NCI-H446 treated with DMSO at 0.1 percent for 48 hours (cell line): ENCODE measurements around the gene NOP58.
"Not testable (repeated sequence)": the region's sequence is repeated elsewhere in the genome, so short reads cannot be mapped to it uniquely, and the experiment has no call there.

Source experiments
- DNase-seq: peaks from one replicate; lab custom pipeline; 2025; lab: John Stamatoyannopoulos, UW

The NOP58 gene, protein sequence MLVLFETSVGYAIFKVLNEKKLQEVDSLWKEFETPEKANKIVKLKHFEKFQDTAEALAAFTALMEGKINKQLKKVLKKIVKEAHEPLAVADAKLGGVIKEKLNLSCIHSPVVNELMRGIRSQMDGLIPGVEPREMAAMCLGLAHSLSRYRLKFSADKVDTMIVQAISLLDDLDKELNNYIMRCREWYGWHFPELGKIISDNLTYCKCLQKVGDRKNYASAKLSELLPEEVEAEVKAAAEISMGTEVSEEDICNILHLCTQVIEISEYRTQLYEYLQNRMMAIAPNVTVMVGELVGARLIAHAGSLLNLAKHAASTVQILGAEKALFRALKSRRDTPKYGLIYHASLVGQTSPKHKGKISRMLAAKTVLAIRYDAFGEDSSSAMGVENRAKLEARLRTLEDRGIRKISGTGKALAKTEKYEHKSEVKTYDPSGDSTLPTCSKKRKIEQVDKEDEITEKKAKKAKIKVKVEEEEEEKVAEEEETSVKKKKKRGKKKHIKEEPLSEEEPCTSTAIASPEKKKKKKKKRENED

DNA sequence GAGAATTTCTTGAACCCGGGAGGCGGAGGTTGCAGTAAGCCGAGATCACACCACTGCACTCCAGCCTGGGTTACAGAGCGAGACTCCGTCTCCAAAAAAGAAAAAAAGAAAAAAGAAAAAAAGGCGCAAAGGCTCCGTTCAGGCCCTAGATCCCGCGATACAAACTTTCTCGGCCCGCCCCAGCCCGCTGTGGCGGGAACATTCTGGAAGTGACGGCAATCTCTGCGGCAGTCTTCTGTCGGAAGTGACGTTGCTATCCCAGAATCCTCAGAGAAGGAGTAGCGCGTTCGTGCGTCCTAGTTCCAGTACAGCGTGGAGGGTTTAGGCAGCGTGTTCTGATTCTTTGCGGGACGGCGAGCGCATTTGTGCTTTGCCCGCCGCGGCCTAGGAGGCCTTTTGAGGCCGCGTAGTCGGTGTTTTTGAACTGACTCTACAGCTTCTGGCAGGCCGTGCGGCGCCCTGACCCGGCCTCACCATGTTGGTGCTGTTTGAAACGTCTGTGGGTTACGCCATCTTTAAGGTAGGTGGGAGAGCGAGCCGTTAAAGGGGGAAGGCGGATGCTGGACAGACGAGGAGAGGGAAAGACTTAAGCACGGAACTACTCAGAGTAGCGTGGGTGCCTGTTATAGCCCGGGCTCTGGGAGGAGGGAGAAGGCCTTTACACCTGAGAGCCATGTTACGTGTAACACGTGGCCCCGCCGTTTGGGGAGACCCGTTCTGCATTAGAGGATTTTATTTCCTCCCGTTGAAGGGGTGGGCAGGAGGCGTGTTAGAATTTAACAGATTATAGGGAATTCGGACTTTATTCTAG, at the start of gene NOP58:
NOP58 (plus strand) TSS at position 297 of the 811 bp plus-strand sequence; CDS start at position 476, 179 bp downstream.
- peak; percentile 93 for DNase-seq

DNA sequence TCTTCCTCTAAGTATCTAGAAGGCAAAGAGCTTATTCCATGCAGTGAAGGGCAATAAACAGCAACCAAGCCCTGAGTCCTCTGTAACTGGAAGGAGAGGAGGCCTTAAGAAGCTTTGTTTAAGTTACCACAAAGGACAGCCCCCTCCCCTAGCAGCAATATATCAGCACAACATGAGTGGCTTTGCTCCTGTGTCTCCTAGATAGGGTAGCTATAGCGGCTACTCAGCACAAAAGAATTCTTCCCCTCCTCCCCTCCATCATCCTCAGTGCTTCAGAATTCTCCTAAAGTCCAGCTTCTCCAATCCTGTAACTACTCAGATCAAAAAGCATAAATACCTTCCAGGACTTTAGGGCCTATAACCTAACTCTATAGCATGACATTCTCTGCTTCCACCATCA, 43.7 kb upstream of the NOP58 start:
- DNase-seq: no peak

DNA sequence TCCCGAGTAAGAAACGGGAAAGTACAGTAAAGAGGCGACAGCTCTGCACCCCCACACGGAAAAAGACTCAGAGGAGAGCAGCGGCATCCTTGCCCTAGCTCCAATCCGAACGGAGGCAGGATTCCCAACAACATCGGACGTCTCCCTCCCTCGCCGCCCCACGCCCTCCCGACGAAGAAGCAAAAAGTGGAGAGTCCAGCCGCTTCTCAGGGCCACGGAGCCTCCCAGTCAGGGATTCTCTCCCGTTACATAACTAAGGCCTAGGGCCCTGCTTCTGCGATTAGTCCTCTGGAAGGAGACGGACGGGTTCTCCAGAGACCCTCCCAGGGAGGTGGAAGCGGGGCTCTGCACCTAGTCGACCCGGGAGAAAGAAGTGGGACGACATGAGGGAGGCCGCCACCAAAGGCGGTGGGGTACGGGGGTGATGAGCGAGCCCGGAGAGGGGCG, 27.8 kb upstream of the NOP58 start:
- DNase-seq: no peak

DNA sequence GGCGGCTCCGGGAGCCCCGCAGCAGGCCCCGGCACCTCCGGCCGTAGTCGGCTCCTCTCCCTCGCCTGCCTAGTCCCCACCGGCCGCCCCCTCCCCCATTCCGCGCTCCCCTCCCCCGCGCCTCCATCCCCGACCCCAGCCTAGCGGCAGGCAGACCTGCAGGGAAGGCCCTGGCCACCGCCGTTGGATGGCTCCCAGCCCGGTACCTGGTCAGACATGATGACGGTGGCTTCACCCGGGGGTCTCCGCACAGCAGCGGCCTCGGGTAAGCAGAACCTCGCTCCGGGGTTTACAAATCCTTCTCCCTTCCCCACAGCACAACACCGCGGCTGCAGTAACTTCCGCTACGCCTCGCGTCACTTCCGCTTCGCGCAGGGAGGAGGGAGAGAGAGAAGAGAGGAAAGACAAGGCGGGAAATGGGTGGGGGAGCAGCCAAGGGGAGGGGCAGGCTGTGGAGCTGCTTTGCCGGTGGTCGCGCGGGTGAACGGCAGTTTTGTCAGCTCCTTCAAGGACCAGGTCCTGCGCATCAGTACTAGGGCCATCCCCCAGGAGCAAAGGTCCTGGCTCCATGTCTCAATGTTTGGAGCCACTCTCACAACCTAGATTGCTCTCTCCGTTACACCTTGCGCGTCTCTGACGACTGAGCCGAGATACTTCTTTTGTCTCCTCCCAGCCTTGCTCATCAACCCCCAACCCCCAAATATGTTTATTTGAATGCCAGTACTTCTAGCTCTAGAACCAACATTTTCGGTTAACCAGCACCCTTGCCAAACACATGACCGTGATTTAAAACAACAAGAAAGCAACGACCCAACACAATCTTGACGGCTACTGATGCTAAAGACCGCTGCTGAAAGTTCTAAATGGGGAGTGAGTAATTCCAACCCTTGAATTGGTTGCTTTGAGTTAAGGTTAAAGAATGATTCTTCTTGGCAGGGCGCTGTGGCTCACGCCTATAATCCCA, 27.0 kb upstream of the NOP58 start, which contains the start of gene SUMO1:
SUMO1 (minus strand) TSS at position 364 of the 964 bp plus-strand sequence; CDS start at position 218, 146 bp downstream.
- peak; percentile 71 for DNase-seq

DNA sequence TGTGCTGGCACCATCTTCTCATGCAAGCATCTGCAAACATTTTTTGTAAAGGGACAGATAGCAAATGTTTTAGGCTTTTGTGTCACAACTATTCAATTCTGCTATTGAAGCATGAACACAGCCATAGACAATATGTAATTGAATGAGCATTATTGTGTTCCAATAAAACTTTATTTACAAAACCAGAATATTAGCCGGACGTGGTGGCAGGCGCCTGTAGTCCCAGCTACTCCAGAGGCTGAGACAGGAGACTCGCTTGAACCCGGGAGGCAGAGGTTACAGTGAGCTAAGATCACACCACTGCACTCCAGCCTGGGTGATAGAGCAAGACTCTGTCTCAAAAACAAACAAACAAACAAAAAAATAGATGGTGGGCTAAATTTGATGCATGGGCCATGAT, 17.9 kb upstream of the NOP58 start:
- DNase-seq: not testable (repeated sequence)

DNA sequence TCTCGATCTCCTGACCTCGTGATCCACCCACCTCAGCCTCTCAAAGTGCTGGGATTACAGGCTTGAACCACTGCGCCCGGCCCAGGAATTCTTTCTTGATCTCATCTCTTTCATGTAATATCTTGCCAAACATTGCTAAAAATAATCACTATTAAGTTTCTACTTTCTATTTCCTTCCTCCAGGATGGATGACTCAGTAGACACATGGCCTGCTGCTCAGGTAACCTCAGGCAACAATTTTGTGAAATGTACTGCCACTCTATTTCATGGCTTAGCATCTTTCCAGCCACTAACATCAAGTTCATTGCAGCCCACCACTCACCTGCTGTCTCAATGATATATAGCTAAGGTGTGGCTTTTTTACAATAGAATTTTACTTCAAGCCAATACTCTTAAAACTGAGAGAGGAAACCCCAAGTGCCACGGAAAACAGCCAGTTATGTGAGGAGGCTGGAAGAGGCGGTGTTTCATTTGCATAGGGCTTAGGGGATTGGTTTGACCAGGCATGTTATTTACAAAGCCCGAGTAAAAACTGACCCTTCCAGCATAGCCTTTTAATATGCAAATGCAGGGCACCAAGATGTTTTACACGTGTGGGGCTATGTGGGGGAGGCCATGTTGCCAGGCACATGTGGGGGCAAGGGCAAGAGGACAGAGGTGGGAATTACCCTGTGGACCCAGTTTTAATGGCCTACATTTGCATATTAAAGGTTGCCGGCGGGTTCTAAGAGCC, 15.9 kb upstream of the NOP58 start:
- no peak for DNase-seq

DNA sequence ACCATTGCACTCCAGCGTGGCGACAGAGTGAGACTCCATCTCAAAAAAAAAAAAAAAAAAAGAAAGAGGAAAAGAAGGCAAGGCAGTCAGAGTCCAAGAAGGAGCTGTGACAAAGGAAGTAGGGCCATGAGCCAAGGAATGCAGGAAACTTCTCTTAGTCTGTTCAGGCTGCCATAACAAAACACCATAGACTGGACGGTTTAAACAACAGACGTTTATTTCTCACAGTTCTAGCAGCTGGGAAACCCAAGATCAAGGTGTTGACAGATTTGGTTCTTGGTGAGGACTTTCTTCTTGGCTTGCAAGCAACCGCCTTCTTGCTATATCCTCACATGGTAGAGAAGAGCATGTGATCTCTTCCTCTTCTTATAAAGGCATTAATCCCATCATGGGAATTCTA, 14.1 kb upstream of the NOP58 start:
- no peak for DNase-seq

DNA sequence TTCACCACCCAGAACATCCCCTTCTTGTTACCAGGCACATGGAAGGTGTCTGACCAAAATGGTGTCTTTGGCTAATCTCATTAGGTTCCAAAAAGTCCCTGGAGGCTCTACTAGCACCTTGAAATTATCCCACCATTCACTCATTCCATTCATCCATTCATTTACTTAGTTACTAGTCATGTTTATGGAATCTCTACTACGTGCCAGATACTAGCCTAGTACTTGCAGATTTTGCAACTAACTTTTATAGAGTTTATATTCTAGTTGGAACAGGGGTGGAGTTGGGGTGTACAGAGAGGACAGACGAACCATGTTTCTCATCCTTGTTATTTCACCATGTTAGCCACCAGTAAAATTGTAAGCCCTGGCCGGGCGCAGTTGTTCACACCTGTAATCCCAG, 4.0 kb upstream of the NOP58 start:
- DNase-seq: no peak

DNA sequence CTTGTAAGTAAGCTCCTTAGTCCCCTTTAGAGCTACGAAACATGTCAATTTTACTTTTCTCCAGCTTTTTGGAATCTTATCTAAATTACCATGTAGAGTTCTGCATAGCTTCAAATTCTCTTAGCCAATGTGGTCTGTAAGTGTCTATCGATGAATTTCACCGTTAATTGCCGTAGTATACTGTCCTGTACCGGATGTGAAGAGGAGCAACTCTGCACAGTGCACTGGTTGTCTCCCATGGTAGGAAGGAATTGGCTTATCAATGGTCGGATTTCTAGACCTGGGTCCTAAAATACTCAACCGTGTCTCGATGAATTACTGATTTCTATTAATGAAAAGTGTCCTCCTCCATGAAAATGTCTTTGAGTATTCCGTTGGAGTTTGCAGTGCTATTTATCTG, 1.9 kb downstream of the NOP58 start:
- no peak for DNase-seq

DNA sequence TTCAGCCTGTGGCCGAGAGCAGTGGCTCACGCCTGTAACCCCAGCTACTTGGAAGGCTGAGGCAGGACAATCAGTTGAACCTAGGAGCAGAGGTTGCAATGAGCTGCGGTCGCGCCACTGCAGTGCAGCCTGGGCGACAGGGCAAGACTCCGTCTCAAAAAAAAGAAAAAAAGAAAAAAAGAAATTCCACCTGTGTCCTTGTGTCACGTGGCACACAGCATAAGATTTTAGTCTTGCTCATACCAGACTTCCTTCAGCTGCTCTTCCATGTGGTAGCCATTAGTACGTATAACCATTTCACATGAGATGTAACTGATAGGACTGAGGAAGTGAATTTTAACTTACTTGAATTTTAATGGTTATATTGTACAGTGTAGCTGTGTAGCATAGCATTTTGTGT, 4.0 kb downstream of the NOP58 start:
- no peak for DNase-seq

DNA sequence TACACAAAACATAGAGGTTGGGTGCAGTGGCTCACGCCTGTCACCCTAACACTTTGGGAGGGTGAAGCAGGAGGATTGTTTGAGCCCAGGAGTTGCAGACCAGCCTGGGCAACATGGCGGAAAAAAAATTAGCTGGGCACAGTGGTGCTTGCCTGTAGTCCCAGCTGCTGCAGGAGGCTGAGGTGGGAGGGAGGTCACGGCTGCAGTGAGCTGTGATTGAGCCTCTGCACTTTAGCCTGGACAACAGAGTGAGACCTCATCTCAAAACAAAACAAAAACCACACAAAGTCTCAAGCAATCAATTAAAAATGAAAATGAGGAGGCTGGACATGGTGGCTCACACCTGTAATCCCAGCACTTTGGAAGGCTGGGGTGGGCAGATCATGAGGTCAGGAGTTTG, 4.9 kb downstream of the NOP58 start:
- DNase-seq: no peak

DNA sequence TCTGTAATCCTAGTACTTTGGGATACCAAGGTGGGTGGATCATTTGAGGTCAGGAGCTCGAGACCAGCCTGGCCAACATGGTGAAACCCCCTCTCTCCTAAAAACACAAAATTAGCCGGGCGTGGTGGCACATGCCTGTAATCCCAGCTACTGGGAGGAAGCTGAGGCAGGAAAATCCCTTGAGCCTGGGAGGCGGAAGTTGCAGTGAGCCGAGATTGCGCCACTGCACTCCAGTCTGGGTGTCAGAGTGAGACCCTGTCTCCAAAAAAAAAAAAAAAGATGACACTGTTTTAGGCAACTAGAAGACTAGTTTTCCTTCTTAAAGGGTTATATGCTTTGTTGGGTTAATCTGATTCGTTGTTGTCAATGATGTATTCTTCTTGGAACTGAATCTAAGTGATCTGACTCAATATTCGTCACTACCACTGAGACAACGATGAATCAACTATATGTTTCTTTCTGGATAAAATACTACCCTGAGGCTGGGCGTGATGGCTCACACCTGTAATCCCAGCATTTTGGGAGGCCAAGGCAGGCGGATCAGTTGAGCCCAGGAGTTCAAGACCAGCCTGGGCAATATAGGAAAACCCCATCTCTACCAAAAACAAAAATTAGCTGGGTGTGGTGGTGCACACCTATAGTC, 10.6 kb downstream of the NOP58 start:
- DNase-seq: not testable (repeated sequence)

DNA sequence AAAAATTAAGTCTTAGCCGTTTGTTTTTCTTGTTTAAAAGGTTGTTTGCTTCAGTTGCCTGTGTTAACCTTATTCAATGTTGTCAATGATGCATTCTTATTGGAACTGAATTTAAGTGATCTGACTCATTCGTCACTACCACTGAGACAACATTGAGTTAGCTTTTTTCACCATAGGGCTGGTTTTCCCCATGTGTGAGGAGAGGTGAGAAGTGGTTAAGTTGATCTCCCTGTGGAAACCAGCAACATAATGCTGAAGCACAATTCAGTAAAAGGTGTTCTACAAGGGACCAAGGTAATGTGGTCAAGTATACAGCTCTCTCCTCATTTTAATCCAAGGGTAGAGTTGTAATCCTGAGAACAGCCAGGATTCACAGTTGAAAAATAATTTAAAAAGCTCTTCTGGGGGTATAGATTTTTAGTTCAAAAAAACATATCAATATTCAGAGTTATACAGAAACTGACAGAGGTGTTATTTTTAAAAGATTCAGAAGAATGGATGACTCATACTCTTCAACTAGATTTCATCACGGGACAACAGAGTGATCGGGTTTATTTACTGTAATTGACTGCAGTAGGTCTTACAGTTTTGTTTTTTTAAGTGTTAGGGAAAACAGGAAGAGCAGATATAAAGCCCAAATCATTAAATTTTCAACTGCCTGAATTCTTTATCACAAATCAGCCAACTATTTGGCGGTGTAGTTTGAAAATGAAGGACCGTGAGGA, 12.6 kb downstream of the NOP58 start:
- no peak for DNase-seq

DNA sequence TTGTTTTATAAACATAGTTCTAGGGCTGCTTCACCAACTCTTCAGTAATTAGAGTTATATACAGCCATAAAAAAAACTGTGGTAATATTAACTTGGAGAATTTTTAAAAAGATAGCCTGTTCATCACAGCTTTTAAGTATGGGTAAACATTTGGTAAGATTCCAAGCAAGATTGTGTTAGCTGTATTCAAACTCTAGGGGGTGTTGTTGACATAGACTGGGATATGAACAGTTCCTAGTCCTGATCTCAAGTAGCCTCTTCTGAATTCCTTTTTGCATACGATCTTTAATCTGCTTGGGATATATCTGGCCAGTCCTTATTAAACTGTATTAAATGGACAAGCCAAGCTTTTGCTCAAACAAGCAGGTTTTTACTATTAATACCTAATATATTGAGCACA, 13.4 kb downstream of the NOP58 start:
- peak; percentile 41 for DNase-seq

DNA sequence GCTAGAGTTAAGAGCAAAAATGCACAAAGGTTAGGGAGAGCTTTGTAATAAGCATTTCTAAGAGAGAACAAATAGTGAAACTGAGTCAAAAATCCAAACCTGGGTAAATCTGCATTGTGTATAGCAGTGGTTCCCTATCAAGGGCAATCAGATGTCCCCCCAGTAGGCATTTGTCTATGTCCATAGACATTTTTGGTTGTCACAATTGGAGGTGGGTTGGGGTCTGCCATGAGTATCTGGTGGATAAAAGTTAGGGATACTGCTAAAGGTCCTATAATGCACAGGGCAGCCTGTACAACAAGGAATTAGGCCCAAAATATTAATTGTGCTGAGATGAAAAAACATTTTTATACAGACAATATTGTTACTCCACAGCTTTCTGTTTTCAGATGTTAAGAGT, 21.0 kb downstream of the NOP58 start:
- DNase-seq: no peak

DNA sequence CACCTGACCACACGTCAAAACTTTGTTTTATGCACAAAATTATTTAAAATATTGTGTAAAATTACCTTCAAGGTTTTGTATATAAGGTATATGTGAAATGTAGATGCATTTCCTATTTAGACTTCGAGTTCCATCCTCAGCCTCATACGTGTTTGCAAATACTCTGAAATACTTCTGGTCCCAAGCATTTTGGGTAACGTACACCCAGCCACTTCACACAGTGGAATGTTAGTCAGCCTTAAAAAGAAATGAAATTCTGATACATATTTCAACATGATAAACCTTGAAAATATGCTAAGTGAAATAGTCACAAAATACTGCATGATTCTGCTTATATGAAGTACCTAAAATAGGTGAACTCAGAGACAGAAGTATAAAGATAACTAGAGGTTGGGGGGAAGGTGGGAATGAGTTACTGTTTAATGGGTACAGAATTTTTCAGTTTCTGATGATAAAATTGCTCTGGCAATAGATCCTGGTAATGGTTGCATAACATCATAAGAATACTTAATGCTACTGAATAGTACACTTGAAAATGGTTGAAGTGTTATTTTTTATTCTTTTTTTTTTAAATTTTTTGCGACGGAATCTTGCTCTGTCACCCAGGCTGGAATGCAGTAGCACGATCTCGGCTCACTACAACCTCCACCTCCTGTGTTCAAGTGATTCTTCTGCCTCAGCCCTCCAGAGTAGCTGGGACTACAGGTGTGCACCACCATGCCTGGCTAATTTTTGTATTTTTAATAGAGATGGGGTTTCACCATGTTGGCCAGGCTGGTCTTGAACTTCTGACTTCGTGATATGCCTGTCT, 24.0 kb downstream of the NOP58 start:
- no peak for DNase-seq

DNA sequence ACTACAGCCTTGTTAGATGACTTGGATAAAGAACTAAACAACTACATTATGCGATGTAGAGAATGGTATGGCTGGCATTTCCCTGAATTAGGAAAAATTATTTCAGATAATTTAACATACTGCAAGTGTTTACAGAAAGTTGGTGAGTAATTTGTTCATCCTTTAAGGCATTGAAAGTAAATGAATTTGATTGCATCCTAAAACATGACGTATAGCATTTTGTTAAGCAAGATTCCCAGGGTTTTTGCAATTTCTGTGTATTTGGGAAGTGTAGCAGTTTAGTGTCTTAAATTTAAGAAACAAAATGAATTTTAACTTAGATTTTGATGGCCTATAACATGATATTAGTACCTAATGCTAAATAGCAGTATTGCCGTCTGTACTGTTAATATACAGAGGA, 24.8 kb downstream of the NOP58 start:
- DNase-seq: no peak

DNA sequence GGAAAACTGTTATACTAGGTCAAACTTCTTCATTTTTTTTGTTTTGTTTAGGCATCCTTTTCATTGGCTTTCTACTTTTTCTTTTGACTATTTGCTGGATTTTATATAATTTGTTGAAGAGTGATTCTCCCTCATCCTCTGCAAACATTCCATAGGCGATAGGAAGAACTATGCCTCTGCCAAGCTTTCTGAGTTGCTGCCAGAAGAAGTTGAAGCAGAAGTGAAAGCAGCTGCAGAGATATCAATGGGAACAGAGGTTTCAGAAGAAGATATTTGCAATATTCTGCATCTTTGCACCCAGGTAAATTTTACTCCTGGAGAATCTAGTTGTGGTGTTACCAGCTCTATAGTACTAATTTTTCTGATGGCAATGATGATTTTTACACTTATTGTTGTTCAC, 25.4 kb downstream of the NOP58 start:
- DNase-seq: no peak

DNA sequence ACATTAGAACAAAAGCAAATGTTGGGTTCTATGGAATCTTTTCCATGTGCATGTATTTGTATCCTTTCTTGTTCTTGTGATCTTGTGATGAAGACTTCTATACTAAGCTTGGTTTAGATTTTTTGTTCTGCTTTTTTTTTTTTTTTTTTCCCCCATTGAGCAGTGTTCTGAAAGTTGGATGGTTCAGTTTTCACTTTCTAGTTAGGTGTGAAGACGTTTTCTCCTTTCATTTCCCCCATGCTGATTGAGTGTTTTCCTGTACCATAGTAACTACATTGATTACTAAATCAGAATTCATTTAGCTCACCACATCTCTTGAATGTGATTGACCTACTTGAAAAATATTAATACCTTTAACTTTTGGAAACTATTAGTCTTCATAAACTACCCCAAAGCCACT, 34.1 kb downstream of the NOP58 start:
- no peak for DNase-seq
